MG63 (cell line): Measurements from ENCODE around the gene LPO. TPM values are rescaled to one million over a fixed set of nuclear protein-coding genes. Genes with fewer than 3 reads are reported as not detected.

Experiments
- DNase-seq: peaks from one replicate; pipeline ENCODE4 v3.0.0-alpha.2; 2020
- H3K27me3 ChIP-seq: fragments of 250-450 bp; sonication (Bioruptor Pico); 2 replicates; pipeline ENCODE4 v1.5.1; 2020; ENCODE audit warnings: mild to moderate bottlenecking, moderate library complexity
- H3K36me3 ChIP-seq: fragments of 250-450 bp; sonication (Bioruptor Pico); 2 replicates; pipeline ENCODE4 v1.5.1; 2020; ENCODE audit warnings: mild to moderate bottlenecking, moderate library complexity
- H3K4me3 ChIP-seq: fragments of 250-450 bp; sonication (Bioruptor Pico); 2 replicates; pipeline ENCODE4 v1.5.1; 2020; ENCODE audit warnings: mild to moderate bottlenecking, moderate library complexity
- H3K9me3 ChIP-seq: fragments of 250-450 bp; sonication (Bioruptor Pico); 2 replicates; pipeline ENCODE4 v1.5.1; 2020; ENCODE audit warnings: mild to moderate bottlenecking, moderate library complexity
- total RNA-seq: library from RNA; depleted of rRNA; stranded (reverse); fragments of >200 nt; shearing (Covaris generic); gene quantifications from 2 replicates; pipeline ENCODE4 v1.2.3, GENCODE V29; 2014; ENCODE audit warnings: low replicate concordance

The LPO gene
- total RNA-seq, 1 experiment from 2014 or later: not detected

GRCh38 chr17:58246104-58246740 lies 7.8 kb downstream of the LPO start:
- Histone ChIP-seq H3K36me3 (no peaks in the 10 kb centered on the region), H3K27me3 (peaks cover 6% of the 10 kb centered on the region; the same call in 1 of the 2 replicates), H3K9me3 (no peaks in the 10 kb centered on the region), H3K4me3 (no peak overlapping the region)
- no peak for DNase-seq

DNA sequence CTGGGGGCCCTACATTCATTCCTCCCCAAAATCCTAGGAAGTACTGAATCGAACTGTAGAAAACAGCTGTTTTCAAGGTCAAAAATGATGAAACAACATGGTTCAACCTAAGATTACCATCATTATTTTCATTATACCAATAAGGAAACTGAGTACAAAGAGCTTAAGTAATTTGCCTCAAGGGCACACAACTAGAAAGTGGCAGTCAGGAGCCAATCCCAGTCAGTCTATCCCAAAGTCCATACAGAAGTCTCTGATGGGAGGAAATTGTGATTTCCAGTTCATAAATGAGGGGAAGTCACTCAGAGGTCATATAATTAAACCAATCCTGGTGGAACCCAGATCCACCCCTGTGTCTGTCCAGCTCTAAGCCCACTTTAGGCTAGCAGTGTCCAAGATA lies 8.4 kb downstream of the LPO start:
- H3K27me3 ChIP-seq: peaks cover 4% of the 10 kb centered on the region; the same call in 1 of the 2 replicates
- DNase-seq: no peak
- no peak overlapping the region for H3K4me3 ChIP-seq
- H3K36me3 ChIP-seq: no peaks in the 10 kb centered on the region
- H3K9me3 ChIP-seq: no peaks in the 10 kb centered on the region

DNA sequence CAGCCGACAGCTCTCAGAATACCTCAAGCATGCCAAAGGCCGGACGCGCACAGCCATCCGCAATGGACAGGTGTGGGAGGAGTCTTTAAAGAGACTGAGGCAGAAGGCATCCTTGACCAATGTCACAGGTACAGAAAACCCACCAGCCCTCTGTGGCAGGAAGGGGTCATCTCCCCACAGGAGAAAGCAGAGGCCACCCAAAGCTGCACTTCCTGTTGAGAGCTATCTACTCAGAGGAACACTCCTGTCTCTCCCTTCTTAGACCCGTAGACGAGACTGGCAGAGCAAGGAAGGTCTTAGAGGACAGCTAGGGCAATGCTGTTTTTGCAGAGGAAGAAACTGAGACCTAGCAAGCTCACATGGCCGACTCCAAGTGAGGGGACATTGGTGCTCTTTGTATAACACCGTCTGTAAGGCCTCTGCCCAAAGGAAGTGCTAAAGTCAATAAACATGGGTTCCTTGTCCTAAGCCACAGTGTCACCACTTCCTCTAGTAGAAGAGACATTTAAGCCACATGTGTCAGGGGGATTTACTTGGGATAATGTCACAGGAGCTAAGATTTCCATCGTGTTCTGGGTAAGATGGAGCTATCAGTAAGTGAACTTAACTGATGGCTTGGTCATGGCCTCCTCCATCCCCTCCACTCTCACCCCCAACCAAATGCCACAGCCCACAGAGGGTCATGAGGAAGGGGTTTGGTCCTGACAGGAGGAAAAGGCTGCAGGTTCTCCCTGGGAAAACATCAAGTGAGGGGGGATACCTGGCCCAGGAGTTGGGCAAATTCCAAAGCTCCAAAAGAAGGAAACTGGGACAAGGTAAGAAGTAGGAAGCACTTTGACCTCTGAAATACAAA lies 9.4 kb downstream of the LPO start:
- no peak for DNase-seq
- H3K9me3 ChIP-seq: no peaks in the 10 kb centered on the region
- H3K4me3 ChIP-seq: no peak overlapping the region
- H3K36me3 ChIP-seq: no peaks in the 10 kb centered on the region
- no peaks in the 10 kb centered on the region for H3K27me3 ChIP-seq

DNA sequence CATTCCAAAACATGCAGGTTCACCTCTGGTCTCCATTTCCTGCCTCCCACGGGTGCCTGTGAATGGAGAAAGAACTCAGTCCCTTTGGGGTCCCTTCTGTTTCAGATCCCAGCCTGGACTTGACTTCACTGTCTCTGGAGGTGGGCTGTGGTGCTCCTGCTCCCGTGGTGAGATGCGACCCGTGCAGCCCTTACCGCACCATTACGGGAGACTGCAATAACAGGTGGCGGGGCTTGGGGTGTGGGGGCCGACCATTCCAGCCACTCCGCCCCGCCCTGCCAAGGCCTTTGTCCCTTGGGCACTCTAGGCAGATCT lies 10.5 kb downstream of the LPO start:
- Histone ChIP-seq H3K36me3 (no peaks in the 10 kb centered on the region), H3K9me3 (no peaks in the 10 kb centered on the region), H3K4me3 (no peak overlapping the region), H3K27me3 (no peaks in the 10 kb centered on the region)
- DNase-seq: no peak

DNA sequence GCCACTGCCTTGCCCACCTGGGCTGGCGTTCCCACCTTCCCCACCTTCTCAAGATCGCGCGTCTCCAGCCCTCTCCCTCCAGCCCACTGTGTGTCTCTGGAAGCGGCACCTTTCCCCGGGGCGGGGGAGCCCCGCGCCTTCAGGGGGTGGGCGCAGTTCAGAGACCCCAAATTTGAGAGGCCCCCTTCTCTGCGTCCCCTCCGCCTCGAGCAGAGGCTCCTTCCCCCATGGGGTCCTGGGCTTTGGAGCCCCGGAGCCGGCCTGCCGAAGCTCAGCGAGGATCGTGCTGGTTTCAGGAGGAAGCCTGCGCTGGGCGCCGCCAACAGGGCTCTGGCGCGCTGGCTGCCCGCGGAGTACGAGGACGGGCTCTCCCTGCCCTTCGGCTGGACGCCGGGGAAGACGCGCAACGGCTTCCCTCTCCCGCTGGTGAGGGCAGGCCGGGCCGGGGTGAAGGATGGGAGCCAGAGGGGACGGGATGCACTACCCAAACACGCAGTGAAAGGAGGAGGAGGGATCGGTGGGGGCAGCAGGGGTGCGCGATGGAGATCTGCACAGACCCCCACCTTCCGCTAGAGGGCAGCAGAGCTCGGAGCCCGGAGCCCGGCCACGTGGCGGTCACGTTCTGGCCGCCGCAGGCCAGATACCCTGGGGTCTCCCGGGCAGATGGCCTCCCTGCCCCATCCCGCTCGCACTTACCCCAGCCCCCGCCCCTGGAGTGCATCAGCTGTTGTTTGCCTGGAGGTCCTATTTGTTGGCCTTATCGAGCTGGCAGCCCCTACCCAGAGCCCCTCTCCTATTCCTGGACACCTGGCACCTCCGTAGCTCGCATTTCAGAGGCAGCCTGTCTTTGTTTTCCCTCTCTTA lies 11.1 kb downstream of the LPO start:
- Histone ChIP-seq H3K36me3 (no peaks in the 10 kb centered on the region), H3K9me3 (no peaks in the 10 kb centered on the region), H3K4me3 (peak overlapping the region; percentile 24), H3K27me3 (no peaks in the 10 kb centered on the region)
- peak; percentile 62 for DNase-seq

DNA sequence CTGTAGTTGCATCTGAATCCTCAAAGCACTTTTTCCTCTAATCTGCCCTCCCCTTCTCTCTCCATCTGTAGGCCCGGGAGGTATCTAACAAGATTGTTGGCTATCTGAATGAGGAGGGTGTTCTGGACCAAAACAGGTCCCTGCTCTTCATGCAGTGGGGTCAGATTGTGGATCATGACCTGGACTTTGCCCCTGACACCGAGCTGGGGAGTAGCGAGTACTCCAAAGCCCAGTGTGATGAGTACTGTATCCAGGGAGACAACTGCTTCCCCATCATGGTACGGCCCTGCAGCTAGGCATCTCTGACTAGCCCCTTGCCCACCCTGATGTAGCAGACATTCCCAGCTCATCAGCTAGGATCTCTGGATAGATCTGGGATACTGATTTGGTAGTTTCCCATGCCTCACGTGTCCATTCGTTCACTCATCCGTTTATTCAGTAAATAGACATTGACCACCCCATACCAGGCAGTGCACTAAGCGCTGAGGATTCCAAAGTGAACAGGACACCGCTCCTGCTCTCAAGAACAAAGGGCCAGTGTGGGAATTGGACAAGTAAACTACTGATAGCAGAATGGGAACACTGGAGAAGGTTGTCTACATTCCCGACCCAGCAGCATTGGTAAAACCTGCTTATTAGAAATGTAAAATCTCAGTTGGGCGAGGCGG lies 12.1 kb downstream of the LPO start:
- H3K27me3 ChIP-seq: peaks cover 3% of the 10 kb centered on the region; the same call in 1 of the 2 replicates
- no peaks in the 10 kb centered on the region for H3K36me3 ChIP-seq
- H3K4me3 ChIP-seq: no peak overlapping the region
- no peak for DNase-seq
- no peaks in the 10 kb centered on the region for H3K9me3 ChIP-seq

- DNase-seq: no peak
- H3K4me3 ChIP-seq: no peak overlapping the region
- peaks cover 4% of the 10 kb centered on the region; the same call in 1 of the 2 replicates for H3K27me3 ChIP-seq
- H3K36me3 ChIP-seq: no peaks in the 10 kb centered on the region
- H3K9me3 ChIP-seq: no peaks in the 10 kb centered on the region
These were observed 13.8 kb downstream of the LPO start for GRCh38 chr17:58252141-58252540.

DNA sequence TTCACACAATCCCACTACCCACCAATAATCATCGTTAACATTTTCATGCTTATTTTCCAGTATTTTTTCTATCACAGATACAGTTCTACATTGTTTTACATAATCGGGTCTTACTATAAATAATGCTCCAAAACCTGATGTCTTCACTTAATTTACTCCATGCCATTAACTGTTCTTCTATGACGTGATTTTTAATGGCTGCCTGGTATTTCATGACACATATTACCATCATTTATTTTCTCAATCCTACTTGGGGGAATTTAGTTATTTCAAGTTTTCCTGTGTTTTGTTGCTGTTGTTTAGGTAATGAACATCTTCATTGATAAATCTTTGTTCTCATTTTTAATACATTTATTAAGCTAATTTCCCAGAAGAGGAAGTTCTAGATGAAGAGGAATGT lies 14.7 kb downstream of the LPO start:
- Histone ChIP-seq H3K36me3 (no peaks in the 10 kb centered on the region), H3K27me3 (peaks cover 10% of the 10 kb centered on the region), H3K4me3 (no peak overlapping the region), H3K9me3 (no peaks in the 10 kb centered on the region)
- no peak for DNase-seq

DNA sequence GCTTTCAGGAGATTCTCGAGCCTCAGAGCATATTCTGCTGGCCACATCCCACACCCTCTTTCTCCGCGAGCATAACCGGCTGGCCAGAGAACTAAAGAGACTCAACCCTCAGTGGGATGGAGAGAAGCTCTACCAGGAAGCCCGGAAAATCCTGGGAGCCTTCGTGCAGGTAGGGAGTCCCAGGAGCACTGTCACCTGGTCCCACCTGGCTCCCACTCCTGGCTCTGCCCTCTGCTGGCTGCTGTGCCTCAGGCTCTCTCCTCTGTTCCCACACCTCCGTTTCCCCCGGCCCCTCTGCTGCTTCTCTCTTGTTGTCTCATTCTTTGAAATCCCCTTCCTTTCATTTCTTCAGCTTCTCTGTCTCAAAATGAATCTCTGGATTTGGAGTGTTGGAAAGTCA lies 16.4 kb downstream of the LPO start:
- no peak for DNase-seq
- Histone ChIP-seq H3K4me3 (no peak overlapping the region), H3K36me3 (no peaks in the 10 kb centered on the region), H3K27me3 (peaks cover 27% of the 10 kb centered on the region), H3K9me3 (no peaks in the 10 kb centered on the region)

- no peaks in the 10 kb centered on the region for H3K36me3 ChIP-seq
- peaks cover 73% of the 10 kb centered on the region for H3K27me3 ChIP-seq
- H3K4me3 ChIP-seq: no peak overlapping the region
- H3K9me3 ChIP-seq: no peaks in the 10 kb centered on the region
- no peak for DNase-seq
These were observed 23.8 kb downstream of the LPO start for GRCh38 chr17:58262149-58262548.

DNA sequence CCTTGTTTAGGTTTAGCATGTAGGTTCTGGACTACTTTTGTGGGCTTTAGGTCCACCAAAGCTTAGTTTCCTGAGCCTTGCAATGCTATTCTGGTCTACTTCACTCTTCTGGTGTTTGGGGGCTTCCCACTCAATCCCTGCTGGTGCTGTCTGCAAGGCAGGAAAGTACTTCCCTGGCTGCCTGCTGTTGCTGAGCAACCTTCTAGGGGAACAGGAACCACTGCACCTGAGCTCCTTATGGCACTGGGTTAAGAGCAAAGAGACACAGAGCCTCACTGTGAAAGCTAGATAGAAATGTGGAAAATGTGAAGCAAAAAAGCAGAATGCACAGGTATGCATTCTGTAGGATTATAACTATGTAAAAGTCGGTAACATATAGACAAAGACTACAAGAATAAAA lies 25.4 kb downstream of the LPO start:
- Histone ChIP-seq H3K27me3 (peaks cover 61% of the 10 kb centered on the region), H3K36me3 (no peaks in the 10 kb centered on the region), H3K9me3 (no peaks in the 10 kb centered on the region), H3K4me3 (no peak overlapping the region)
- no peak for DNase-seq

DNA sequence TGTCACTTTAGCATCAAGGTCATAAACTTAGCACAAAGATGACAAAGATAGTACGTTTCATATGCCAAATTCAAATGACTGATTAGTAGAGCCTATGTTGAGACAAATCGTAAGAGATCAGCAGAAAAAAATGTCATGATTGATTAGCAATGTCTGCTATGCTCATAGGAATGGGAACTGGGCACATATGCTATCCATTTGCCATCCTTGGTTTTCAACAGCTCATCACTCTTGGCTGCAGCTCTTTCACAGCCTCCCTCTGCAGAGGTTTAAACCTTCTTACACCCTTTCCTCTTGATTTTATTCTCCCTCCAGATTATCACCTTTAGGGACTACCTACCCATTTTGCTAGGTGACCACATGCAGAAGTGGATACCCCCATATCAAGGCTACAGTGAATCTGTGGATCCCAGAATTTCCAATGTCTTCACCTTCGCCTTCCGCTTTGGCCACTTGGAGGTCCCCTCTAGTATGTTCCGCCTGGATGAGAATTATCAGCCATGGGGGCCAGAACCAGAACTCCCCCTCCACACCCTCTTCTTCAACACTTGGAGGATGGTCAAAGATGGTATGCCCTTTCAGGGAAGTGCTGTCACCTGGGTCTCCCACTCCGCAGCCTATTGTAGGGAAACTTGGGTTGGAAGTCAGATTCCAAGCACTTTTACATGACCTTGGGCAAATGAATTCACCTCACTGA lies 26.2 kb downstream of the LPO start:
- H3K36me3 ChIP-seq: no peaks in the 10 kb centered on the region
- no peaks in the 10 kb centered on the region for H3K9me3 ChIP-seq
- DNase-seq: no peak
- H3K4me3 ChIP-seq: no peak overlapping the region
- H3K27me3 ChIP-seq: peaks cover 53% of the 10 kb centered on the region

- Histone ChIP-seq H3K4me3 (no peak overlapping the region), H3K27me3 (peaks cover 47% of the 10 kb centered on the region), H3K9me3 (no peaks in the 10 kb centered on the region), H3K36me3 (no peaks in the 10 kb centered on the region)
- DNase-seq: no peak
These were observed 26.9 kb downstream of the LPO start for GRCh38 chr17:58265271-58265670.

DNA sequence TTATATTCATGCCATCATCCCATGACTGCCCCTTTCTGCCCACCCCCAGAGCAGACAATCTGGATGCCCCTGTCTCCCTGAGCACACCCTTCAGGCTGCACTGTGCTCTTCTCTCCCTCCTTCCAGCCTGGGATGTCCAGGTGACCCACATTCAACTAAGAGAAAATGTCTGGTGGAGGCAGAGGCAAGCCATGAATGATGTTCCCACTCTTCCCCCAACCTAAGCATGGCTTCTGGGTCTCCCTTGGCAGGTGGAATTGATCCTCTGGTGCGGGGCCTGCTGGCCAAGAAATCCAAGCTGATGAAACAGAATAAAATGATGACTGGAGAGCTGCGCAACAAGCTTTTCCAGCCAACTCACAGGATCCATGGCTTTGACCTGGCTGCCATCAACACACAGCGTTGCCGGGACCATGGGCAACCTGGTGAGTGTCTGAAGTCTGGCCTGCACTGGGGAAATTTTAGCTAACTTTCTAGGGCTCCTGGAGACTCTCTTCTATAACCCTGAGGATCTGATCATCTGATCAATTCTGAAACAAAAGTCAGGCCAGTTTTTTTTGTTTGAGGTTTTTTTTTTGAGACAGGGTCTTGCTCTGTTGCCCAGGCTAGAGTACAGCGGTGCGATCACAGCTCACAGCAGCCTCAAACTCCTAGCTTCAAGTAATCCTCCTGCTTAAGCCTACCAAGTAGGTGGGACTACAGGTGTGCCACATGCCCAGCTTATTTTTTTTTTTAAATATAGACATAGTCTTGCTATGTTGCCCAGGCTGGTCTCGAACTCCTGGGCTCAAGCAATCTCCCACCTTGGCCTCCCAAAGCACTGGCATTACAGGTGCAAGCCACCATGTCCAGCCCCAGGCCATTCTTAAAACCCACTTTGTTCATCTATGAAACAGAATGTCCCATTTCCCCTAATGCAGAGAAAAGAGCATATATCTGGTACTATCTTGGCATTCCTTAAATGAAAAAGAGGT lies 27.8 kb downstream of the LPO start:
- no peak overlapping the region for H3K4me3 ChIP-seq
- no peak for DNase-seq
- H3K36me3 ChIP-seq: no peaks in the 10 kb centered on the region
- no peaks in the 10 kb centered on the region for H3K9me3 ChIP-seq
- peaks cover 40% of the 10 kb centered on the region for H3K27me3 ChIP-seq
